A673 (cell line): Measurements from ENCODE around the gene PLD4. TPM values are rescaled to one million over a fixed set of nuclear protein-coding genes. Genes with fewer than 3 reads are reported as not detected.

ENCODE experiments used
- BruUV-seq: library from RNA; stranded (reverse); fragments of 400-500 nt; replicated peaks from 2 replicates; lab custom pipeline; 2021; lab: Mats Ljungman, UMichigan
- CTCF ChIA-PET: fragments of 300-600 bp; sonication (Branson Sonifier 250); formaldehyde crosslinking; loops from one replicate; lab custom pipeline; 2022; ENCODE audit warnings: antibody characterized with exemption; lab: Charles Lee
- POLR2A ChIA-PET: fragments of 300-600 bp; sonication (Branson Sonifier 250); formaldehyde crosslinking; loops from one replicate; lab custom pipeline; 2022; ENCODE audit warnings: antibody characterized with exemption; ENCODE audit not compliant: low non-redundant PET; lab: Charles Lee
- DNase-seq: peaks from one replicate; pipeline ENCODE4 v3.0.0-alpha.2; 2015; ENCODE audit warnings: low spot score
- H3K27ac ChIP-seq: fragments of 200-600 bp; sonication (generic); 2 replicates; pipeline ENCODE4 v1.5.1; 2016; ENCODE audit warnings: mixed run types, low read depth, mild to moderate bottlenecking, mixed read lengths, antibody characterized with exemption, low read length; ENCODE audit not compliant: poor library complexity, severe bottlenecking
- H3K27me3 ChIP-seq: fragments of 200-600 bp; sonication (generic); replicated peaks from 2 replicates; pipeline ENCODE4 v1.6.1; 2017; ENCODE audit warnings: mixed run types, low read depth, mild to moderate bottlenecking, mixed read lengths, antibody characterized with exemption, low read length; ENCODE audit not compliant: insufficient read depth, poor library complexity
- H3K36me3 ChIP-seq: fragments of 200-600 bp; sonication (generic); 2 replicates; pipeline ENCODE4 v1.6.1; 2016; ENCODE audit warnings: mixed run types, mild to moderate bottlenecking, mixed read lengths, antibody characterized with exemption, low read length; ENCODE audit not compliant: insufficient read depth, poor library complexity, severe bottlenecking
- H3K4me1 ChIP-seq: fragments of 200-600 bp; sonication (generic); 2 replicates; pipeline ENCODE4 v1.6.1; 2017; ENCODE audit warnings: mixed run types, mild to moderate bottlenecking, mixed read lengths, antibody characterized with exemption, low read length; ENCODE audit not compliant: insufficient read depth, poor library complexity, severe bottlenecking
- H3K4me3 ChIP-seq: fragments of 200-600 bp; sonication (generic); 2 replicates; pipeline ENCODE4 v1.5.1; 2016; ENCODE audit warnings: low read depth, mixed run types, mild to moderate bottlenecking, mixed read lengths, low read length; ENCODE audit not compliant: poor library complexity, severe bottlenecking
- H3K9me3 ChIP-seq: fragments of 200-600 bp; sonication (generic); 2 replicates; pipeline ENCODE4 v1.6.1; 2016; ENCODE audit warnings: mixed run types, low read depth, mild to moderate bottlenecking, mixed read lengths, antibody characterized with exemption, low read length; ENCODE audit not compliant: poor library complexity, severe bottlenecking
- EZH2 ChIP-seq: fragments of 200-600 bp; sonication (generic); IDR thresholded peaks from 2 replicates; pipeline ENCODE4 v1.6.1; 2017; ENCODE audit warnings: borderline replicate concordance, low read depth, mild to moderate bottlenecking, mixed read lengths, antibody characterized with exemption, low read length; ENCODE audit not compliant: poor library complexity, severe bottlenecking
- intact Hi-C: fragments of 100-400 bp; cut with micrococcal nuclease; formaldehyde crosslinking; loops from one replicate; pipeline ENCODE4 v1.10.0; 2022; ENCODE audit not compliant: unreplicated experiment
- total RNA-seq: library from RNA; stranded (reverse); gene quantifications from 2 replicates; pipeline ENCODE4 v1.2.3, GENCODE V29; 2021
- TF ChIP-seq, protein P1 (sequence below): fragments of 300-800, 200-600 bp; sonication (generic); conservative IDR thresholded peaks from 2 replicates; pipeline ENCODE4 v1.5.1; 2017; ENCODE audit warnings: low read depth, mild to moderate bottlenecking, antibody characterized with exemption, low read length, moderate library complexity, mixed read lengths

The PLD4 gene
- total RNA-seq, 1 experiment from 2014 or later = not detected

DNA sequence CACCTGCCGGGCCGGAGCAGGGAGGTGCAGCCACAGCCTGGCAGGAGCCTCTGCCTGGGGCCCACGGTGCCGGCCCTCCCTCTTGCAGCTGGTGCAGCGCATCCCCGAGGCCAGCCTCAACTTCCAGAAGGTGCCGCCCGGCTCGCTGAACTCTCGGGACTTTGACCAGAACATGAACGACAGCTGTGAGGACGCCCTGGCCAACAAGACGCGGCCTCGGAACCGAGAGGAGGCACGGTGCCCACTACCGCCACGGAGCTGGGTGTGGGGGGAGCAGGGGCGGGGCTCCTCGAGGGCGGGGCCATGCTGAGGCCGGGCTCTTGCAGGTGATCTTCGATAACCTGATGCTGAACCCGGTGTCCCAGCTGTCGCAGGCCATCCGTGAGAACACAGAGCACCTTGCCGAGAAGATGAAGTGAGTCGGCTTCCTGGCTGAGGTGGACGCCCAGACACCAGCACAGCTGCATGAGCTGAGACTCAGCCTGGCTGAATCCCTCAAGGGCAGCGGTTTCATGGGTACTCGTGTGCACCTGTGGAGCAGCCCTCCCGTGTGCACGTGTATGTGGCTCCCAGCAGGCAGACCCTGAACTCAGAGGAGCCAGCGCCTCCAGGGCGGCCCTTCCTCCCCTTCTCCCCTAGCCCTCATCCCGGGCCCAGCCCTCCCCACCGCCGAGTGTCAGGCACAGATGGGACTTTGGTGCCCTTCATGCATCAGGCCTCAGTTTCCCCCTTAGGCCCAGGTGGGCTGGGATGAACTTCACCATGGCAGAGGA, 31.1 kb upstream of the PLD4 start:
- POLR2A ChIA-PET = no interaction called here
- no peak for DNase-seq
- no peak overlapping the region for H3K27ac ChIP-seq
- H3K4me1 ChIP-seq = no peaks in the 10 kb centered on the region
- H3K9me3 ChIP-seq = no peaks in the 10 kb centered on the region
- CTCF ChIA-PET = no interaction called here
- BruUV-seq = no TSS peak
- intact Hi-C loops = no loop called here
- no peak for TF ChIP-seq EZH2
- TF ChIP-seq, protein P1, sequence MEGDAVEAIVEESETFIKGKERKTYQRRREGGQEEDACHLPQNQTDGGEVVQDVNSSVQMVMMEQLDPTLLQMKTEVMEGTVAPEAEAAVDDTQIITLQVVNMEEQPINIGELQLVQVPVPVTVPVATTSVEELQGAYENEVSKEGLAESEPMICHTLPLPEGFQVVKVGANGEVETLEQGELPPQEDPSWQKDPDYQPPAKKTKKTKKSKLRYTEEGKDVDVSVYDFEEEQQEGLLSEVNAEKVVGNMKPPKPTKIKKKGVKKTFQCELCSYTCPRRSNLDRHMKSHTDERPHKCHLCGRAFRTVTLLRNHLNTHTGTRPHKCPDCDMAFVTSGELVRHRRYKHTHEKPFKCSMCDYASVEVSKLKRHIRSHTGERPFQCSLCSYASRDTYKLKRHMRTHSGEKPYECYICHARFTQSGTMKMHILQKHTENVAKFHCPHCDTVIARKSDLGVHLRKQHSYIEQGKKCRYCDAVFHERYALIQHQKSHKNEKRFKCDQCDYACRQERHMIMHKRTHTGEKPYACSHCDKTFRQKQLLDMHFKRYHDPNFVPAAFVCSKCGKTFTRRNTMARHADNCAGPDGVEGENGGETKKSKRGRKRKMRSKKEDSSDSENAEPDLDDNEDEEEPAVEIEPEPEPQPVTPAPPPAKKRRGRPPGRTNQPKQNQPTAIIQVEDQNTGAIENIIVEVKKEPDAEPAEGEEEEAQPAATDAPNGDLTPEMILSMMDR = no peak
- no peaks in the 10 kb centered on the region for H3K27me3 ChIP-seq
- H3K4me3 ChIP-seq = no peak overlapping the region
- H3K36me3 ChIP-seq = no peaks in the 10 kb centered on the region

GRCh38 chr14:104894331-104895206, 30.1 kb upstream of the PLD4 start:
- no TSS peak for BruUV-seq
- TF ChIP-seq, protein P1 = no peak
- no peak for TF ChIP-seq EZH2
- H3K9me3 ChIP-seq = no peaks in the 10 kb centered on the region
- intact Hi-C loops = no loop called here
- H3K27ac ChIP-seq = no peak overlapping the region
- POLR2A ChIA-PET = no interaction called here
- no peaks in the 10 kb centered on the region for H3K27me3 ChIP-seq
- no peaks in the 10 kb centered on the region for H3K4me1 ChIP-seq
- CTCF ChIA-PET = no interaction called here
- no peaks in the 10 kb centered on the region for H3K36me3 ChIP-seq
- no peak for DNase-seq
- no peak overlapping the region for H3K4me3 ChIP-seq

GRCh38 chr14:104895207-104895785, 29.4 kb upstream of the PLD4 start:
- H3K27me3 ChIP-seq = no peaks in the 10 kb centered on the region
- no peak for TF ChIP-seq EZH2
- TF ChIP-seq, protein P1 = no peak
- no peak overlapping the region for H3K27ac ChIP-seq
- no TSS peak for BruUV-seq
- H3K4me3 ChIP-seq = no peak overlapping the region
- no peaks in the 10 kb centered on the region for H3K36me3 ChIP-seq
- POLR2A ChIA-PET = no interaction called here
- intact Hi-C loops = no loop called here
- H3K4me1 ChIP-seq = no peaks in the 10 kb centered on the region
- no peaks in the 10 kb centered on the region for H3K9me3 ChIP-seq
- DNase-seq = no peak
- CTCF ChIA-PET = no interaction called here
